ENCODE data around the gene IRAG1. TPM values are rescaled to one million over a fixed set of nuclear protein-coding genes. Genes with fewer than 3 reads are reported as not detected.

Gene IRAG1
- total and polyA plus RNA-seq, 2 of the 13 experiments (the other 11 are each of a cell fraction or from before 2014, with no cell fraction given), result 0.13 to 0.20 TPM

DNA sequence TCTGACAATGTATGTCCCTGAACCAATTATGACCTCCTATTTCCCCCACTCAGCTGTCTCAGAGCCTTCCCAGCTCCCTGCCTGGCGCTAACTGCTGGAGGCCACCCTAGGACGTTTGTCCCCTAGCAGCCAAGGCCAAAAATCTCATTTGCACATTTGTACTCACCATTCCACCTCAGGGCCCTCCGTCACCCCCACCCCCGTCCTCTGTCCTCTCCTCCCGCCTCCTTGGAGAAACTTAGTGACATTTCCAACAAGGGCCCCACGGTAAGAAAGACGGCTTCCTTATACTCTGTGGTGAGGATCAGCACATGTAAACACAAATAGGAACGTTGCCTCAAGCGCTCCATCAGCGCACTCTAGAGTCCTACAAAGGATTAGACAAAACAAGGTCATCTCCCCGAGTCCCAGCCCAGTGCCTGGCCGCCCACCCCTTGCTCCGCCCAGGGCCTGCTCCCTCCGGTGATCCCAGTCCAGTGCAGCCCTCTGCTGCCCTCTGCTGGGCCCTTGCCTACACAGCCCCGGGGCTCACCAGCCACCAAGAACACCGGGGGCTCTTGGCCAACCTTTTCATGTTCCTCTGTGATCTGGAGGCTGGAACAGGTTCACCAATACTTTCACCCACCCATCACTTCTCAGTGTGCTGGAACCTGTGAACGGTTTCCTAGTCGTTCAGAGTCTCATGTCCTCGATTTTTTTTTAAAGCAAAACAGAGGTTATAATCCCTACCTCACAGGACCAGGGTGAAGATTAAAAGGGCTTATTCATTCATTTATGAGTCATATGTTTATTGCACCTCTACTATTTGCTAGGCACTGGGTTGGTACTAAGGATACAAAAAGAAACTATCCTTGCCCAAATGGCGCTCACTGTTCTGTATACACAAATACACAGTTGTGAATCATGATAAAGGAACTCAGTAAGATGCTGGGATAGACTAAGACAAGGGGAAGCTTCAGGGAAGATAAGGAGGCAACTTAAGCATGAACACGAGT, 42.2 kb upstream of the IRAG1 start (continued):
- TF ChIP-seq, protein P1, sequence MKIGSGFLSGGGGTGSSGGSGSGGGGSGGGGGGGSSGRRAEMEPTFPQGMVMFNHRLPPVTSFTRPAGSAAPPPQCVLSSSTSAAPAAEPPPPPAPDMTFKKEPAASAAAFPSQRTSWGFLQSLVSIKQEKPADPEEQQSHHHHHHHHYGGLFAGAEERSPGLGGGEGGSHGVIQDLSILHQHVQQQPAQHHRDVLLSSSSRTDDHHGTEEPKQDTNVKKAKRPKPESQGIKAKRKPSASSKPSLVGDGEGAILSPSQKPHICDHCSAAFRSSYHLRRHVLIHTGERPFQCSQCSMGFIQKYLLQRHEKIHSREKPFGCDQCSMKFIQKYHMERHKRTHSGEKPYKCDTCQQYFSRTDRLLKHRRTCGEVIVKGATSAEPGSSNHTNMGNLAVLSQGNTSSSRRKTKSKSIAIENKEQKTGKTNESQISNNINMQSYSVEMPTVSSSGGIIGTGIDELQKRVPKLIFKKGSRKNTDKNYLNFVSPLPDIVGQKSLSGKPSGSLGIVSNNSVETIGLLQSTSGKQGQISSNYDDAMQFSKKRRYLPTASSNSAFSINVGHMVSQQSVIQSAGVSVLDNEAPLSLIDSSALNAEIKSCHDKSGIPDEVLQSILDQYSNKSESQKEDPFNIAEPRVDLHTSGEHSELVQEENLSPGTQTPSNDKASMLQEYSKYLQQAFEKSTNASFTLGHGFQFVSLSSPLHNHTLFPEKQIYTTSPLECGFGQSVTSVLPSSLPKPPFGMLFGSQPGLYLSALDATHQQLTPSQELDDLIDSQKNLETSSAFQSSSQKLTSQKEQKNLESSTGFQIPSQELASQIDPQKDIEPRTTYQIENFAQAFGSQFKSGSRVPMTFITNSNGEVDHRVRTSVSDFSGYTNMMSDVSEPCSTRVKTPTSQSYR (CRISPR knock-in tag; IDR thresholded peaks at IDR 0.05; ENCODE audit: borderline replicate concordance), result no peak
- TF ChIP-seq YY1 (IDR thresholded peaks at IDR 0.05; ENCODE audit: insufficient read depth, insufficient replicate concordance, low read depth, low read length) (peak; percentile 38), RFX5 (IDR thresholded peaks at IDR 0.05; ENCODE audit: low read depth, low read length) (no peak), TCF7L2 (IDR thresholded peaks at IDR 0.05; ENCODE audit: low read depth, low read length) (no peak), ZFP36L2 (CRISPR knock-in tag; IDR thresholded peaks at IDR 0.05) (no peak), SRSF9 (IDR thresholded peaks at IDR 0.05; ENCODE audit: borderline replicate concordance, insufficient read depth, low read depth, low read length, poor library complexity, severe bottlenecking) (no peak), ZNF143 (CRISPR knock-in tag; IDR thresholded peaks at IDR 0.05) (no peak), ZNF383 (CRISPR knock-in tag; IDR thresholded peaks at IDR 0.05; ENCODE audit: borderline replicate concordance) (no peak), KLF13 (CRISPR knock-in tag; IDR thresholded peaks at IDR 0.05) (no peak), SKI (IDR thresholded peaks at IDR 0.05; ENCODE audit: partially characterized antibody) (no peak), KMT2A (CRISPR knock-in tag; IDR thresholded peaks at IDR 0.05) (0 out of 2 replicates have a peak, but pooled peaks have one; percentile 21), KLF11 (CRISPR knock-in tag; IDR thresholded peaks at IDR 0.05) (no peak), ZNF232 (CRISPR knock-in tag; IDR thresholded peaks at IDR 0.05; ENCODE audit: borderline replicate concordance) (no peak), ZSCAN20 (CRISPR knock-in tag; IDR thresholded peaks at IDR 0.05; ENCODE audit: borderline replicate concordance) (no peak), KDM5B (CRISPR knock-in tag; IDR thresholded peaks at IDR 0.05; ENCODE audit: borderline replicate concordance) (peak; percentile 36; the same call in 1 of the 2 replicates), ZNF792 (CRISPR knock-in tag; IDR thresholded peaks at IDR 0.05) (peak; percentile 33; the same call in 1 of the 2 replicates), NR3C1 (CRISPR knock-in tag; IDR thresholded peaks at IDR 0.05) (no peak)
- TF ChIP-seq, protein P2, sequence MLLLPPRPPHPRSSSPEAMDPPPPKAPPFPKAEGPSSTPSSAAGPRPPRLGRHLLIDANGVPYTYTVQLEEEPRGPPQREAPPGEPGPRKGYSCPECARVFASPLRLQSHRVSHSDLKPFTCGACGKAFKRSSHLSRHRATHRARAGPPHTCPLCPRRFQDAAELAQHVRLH (CRISPR knock-in tag; IDR thresholded peaks at IDR 0.05; ENCODE audit: borderline replicate concordance, low read depth), result peak; percentile 86; the same call in 1 of the 2 replicates
- TF ChIP-seq, protein P3, sequence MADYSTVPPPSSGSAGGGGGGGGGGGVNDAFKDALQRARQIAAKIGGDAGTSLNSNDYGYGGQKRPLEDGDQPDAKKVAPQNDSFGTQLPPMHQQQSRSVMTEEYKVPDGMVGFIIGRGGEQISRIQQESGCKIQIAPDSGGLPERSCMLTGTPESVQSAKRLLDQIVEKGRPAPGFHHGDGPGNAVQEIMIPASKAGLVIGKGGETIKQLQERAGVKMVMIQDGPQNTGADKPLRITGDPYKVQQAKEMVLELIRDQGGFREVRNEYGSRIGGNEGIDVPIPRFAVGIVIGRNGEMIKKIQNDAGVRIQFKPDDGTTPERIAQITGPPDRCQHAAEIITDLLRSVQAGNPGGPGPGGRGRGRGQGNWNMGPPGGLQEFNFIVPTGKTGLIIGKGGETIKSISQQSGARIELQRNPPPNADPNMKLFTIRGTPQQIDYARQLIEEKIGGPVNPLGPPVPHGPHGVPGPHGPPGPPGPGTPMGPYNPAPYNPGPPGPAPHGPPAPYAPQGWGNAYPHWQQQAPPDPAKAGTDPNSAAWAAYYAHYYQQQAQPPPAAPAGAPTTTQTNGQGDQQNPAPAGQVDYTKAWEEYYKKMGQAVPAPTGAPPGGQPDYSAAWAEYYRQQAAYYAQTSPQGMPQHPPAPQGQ (CRISPR knock-in tag; IDR thresholded peaks at IDR 0.05; ENCODE audit: borderline replicate concordance), result no peak
- TF ChIP-seq, protein P4, sequence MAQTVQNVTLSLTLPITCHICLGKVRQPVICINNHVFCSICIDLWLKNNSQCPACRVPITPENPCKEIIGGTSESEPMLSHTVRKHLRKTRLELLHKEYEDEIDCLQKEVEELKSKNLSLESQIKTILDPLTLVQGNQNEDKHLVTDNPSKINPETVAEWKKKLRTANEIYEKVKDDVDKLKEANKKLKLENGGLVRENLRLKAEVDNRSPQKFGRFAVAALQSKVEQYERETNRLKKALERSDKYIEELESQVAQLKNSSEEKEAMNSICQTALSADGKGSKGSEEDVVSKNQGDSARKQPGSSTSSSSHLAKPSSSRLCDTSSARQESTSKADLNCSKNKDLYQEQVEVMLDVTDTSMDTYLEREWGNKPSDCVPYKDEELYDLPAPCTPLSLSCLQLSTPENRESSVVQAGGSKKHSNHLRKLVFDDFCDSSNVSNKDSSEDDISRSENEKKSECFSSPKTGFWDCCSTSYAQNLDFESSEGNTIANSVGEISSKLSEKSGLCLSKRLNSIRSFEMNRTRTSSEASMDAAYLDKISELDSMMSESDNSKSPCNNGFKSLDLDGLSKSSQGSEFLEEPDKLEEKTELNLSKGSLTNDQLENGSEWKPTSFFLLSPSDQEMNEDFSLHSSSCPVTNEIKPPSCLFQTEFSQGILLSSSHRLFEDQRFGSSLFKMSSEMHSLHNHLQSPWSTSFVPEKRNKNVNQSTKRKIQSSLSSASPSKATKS (CRISPR knock-in tag; IDR thresholded peaks at IDR 0.05), result no peak
